NCI-H2107 treated with DMSO at 0.1 percent for 48 hours (cell line): ENCODE data around the gene KPNA6.

ENCODE experiments used
- DNase-seq: peaks from one replicate; lab custom pipeline; 2025; ENCODE audit not compliant: unreplicated experiment; lab: John Stamatoyannopoulos, UW

The KPNA6 gene

GRCh38 chr1:32215629-32216480 is 108.0 kb downstream of the KPNA6 start:
- DNase-seq: peak; percentile 44

GRCh38 chr1:32216566-32216965 is 108.7 kb downstream of the KPNA6 start:
- DNase-seq: no peak

DNA sequence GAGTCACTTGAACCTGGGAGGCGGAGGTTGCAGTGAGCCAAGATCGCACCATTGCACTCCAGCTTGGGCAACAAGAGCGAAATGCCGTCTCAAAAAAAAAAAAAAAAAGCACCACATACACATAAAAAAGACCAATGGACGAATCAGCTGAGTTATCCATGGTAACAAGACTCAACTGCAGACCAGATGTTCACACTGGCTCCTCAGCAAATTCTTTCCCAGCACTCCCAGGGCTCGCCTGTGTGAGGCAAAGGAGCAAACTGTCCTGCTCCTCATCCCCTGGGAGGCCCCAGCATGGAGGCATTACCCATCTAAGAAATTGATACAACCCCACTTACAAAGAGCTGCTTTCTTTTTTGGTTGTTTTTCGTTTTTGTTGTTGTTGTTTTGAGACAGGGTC is 111.2 kb downstream of the KPNA6 start:
- DNase-seq: no peak

GRCh38 chr1:32220746-32221580 is 113.1 kb downstream of the KPNA6 start:
- DNase-seq: peak; percentile 23

GRCh38 chr1:32221581-32221979 is 113.7 kb downstream of the KPNA6 start:
- no peak for DNase-seq

DNA sequence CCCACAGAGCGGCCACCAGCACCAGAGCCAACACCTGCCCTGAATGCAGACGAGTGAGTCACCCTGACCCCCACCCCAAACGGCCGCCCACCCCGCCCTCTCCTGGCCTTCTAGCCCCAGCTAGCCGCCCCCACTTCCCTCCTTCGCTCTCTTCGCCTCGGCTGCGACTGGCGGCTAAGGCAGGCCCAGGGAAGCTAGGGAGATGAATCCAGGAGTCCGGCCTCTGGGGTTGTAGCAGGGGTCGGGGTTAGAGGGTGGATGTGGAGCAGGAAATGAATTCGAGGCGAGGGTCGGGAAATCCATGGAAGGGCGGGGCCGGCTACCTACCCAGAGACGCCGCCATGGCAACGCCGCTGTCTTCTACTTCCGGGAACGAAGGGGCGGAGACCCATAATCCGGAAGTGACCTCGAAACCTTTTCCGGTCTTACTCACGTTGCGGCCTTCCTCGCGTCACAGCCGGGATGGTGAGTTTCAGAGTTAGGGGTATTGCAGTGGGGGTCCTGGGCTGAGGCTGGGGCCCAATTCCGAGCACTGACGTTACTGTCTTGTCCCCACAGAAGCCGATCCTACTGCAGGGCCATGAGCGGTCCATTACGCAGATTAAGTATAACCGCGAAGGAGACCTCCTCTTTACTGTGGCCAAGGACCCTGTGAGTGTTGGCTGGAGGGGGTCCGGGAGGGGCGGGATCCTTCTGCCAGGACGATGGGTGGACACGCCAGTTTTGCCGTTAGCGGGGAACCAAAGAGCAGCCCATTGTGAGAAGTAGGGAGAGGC is 114.3 kb downstream of the KPNA6 start, which contains the start of the genes EIF3I and TMEM234:
EIF3I (plus strand) TSS at position 428 of the 776 bp plus-strand sequence; CDS start at position 463, 35 bp downstream.
TMEM234 (minus strand) TSS at position 374 of the 776 bp plus-strand sequence; CDS start at position 343, 31 bp downstream.
- DNase-seq: peak; percentile 81

GRCh38 chr1:32223683-32224082 is 115.8 kb downstream of the KPNA6 start:
- no peak for DNase-seq

- DNase-seq: no peak
These were observed 116.4 kb downstream of the KPNA6 start for GRCh38 chr1:32224285-32224684.
